Cerebellar nuclear complex (tissue), 1 donor: Measurements from ENCODE around the gene PCDHGA9.
"Not testable (repeated sequence)": the region's sequence is repeated elsewhere in the genome, so short reads cannot be mapped to it uniquely, and the experiment has no call there.

Source experiments
- DNase-seq, 2 experiments: peaks; one replicate each; lab custom pipeline; 2025; lab: John Stamatoyannopoulos, UW

Gene PCDHGA9

GRCh38 chr5:141414548-141415274, 12.1 kb downstream of the PCDHGA9 start:
- not testable (repeated sequence) for DNase-seq

DNA sequence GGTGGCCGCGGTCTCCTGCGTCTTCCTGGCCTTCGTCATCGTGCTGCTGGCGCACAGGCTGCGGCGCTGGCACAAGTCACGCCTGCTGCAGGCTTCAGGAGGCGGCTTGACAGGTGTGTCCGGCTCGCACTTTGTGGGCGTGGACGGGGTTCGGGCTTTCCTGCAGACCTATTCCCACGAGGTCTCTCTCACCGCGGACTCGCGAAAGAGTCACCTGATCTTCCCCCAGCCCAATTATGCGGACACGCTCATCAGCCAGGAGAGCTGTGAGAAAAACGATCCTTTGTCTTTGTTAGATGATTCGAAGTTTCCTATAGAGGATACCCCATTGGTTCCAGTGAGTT, 12.7 kb downstream of the PCDHGA9 start:
- DNase-seq = not testable (repeated sequence)

DNA sequence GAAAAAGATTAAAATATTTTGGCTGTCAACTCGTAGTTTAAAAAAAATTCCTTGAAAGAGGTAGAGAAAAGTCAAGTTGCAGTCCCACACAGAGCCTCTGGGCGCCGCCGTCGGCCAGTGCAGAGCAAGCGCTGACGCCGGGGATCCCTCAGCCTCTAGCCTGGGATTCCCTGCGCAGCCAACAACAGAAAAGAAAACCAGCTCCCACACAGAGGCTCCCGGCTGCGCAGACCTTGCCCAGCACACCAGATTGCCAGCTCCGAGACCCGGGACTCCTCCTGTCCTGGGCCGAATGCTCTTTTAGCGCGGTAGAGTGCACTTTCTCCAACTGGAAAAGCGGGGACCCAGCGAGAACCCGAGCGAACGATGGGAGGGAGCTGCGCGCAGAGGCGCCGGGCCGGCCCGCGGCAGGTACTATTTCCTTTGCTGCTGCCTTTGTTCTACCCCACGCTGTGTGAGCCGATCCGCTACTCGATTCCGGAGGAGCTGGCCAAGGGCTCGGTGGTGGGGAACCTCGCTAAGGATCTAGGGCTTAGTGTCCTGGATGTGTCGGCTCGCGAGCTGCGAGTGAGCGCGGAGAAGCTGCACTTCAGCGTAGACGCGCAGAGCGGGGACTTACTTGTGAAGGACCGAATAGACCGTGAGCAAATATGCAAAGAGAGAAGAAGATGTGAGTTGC, 15.1 kb downstream of the PCDHGA9 start, which contains the start of gene PCDHGB7:
Gene PCDHGB7 (plus strand): TSS at position 184 of the 679 bp plus-strand sequence. CDS start 183 bp downstream, at position 367.
- DNase-seq = not testable (repeated sequence)

- DNase-seq = no peak
Measured at GRCh38 chr5:141419074-141419880, 16.7 kb downstream of the PCDHGA9 start.

- no peak for DNase-seq
Measured at GRCh38 chr5:141420855-141421488, 18.4 kb downstream of the PCDHGA9 start, which contains the start of gene PCDHGA11. Gene PCDHGA11 (plus strand): TSS chr5:141421051. CDS start chr5:141421228, 177 bp downstream.

- DNase-seq = no peak
Measured at GRCh38 chr5:141421489-141421855, 18.9 kb downstream of the PCDHGA9 start.

DNA sequence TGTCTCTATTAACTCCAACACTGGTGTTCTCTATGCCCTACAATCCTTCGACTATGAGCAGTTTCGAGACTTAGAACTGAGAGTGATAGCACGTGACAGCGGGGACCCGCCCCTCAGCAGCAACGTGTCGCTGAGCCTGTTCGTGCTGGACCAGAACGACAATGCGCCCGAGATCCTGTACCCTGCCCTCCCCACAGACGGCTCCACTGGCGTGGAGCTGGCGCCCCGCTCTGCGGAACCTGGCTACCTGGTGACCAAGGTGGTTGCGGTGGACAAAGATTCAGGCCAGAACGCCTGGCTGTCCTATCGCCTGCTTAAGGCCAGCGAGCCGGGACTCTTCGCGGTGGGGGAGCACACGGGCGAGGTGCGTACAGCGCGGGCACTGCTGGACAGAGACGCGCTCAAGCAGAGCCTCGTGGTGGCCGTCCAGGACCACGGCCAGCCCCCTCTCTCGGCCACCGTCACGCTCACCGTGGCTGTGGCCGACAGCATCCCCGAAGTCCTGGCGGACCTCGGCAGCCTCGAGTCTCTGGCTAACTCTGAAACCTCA, 20.2 kb downstream of the PCDHGA9 start:
- no peak for DNase-seq

DNA sequence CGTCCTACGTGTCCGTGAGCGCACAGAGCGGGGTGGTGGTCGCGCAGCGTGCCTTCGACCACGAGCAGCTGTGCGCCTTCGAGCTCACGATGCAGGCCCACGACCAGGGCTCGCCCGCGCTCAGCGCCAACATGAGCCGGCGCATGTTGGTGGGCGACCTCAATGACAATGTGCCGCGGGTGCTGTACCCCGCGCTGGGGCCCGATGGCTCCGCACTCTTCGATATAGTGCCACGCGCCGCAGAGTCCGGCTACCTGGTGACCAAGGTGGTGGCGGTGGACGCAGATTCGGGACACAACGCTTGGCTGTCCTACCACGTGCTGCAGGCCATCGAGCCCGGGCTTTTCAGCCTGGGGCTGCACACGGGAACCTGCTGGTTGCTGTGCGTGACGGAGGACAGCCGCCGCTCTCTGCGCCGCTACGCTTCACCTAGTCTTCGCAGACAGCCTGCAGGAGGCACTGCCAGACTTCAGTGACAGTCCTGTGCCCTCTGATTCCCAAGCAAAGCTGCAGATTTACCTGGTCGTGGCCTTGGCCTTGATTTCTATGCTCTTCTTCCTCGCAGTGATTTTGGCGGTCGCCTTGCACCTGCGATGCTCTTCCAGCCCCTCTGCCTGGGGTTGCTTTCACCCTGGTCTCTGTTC, 25.3 kb downstream of the PCDHGA9 start:
- no peak for DNase-seq

- no peak for DNase-seq
Measured at GRCh38 chr5:141430332-141431113, 27.9 kb downstream of the PCDHGA9 start, which contains the start of gene PCDHGA12. Gene PCDHGA12 (plus strand): TSS chr5:141430507. CDS start chr5:141430760, 253 bp downstream.

- DNase-seq = no peak
Measured at GRCh38 chr5:141431286-141431685, 28.7 kb downstream of the PCDHGA9 start.

DNA sequence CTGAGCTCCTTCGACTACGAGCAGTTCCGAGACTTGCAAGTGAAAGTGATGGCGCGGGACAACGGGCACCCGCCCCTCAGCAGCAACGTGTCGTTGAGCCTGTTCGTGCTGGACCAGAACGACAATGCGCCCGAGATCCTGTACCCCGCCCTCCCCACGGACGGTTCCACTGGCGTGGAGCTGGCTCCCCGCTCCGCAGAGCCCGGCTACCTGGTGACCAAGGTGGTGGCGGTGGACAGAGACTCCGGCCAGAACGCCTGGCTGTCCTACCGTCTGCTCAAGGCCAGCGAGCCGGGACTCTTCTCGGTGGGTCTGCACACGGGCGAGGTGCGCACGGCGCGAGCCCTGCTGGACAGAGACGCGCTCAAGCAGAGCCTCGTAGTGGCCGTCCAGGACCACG, 29.7 kb downstream of the PCDHGA9 start:
- DNase-seq = not testable (repeated sequence)

GRCh38 chr5:141432726-141433125, 30.1 kb downstream of the PCDHGA9 start:
- not testable (repeated sequence) for DNase-seq

GRCh38 chr5:141434006-141434405, 31.4 kb downstream of the PCDHGA9 start:
- no peak for DNase-seq

DNA sequence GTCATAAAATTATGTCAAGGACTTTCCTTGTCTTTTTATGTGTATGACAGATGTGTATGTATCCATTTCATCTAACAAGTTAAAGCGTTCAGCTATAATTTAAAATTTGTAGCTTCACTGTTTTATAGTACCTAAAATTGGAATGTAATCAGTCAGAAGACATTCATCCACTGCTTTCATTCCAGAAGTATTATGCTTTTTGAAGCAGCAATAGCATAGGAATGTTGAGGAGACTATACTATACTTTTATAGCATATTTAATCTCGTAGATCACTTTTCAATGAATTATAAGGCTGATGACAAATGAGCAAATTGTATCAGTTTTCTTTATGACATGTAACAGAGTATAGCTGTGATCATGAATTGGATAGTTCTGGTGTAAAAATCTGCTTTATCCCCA, 34.6 kb downstream of the PCDHGA9 start:
- DNase-seq = no peak

DNA sequence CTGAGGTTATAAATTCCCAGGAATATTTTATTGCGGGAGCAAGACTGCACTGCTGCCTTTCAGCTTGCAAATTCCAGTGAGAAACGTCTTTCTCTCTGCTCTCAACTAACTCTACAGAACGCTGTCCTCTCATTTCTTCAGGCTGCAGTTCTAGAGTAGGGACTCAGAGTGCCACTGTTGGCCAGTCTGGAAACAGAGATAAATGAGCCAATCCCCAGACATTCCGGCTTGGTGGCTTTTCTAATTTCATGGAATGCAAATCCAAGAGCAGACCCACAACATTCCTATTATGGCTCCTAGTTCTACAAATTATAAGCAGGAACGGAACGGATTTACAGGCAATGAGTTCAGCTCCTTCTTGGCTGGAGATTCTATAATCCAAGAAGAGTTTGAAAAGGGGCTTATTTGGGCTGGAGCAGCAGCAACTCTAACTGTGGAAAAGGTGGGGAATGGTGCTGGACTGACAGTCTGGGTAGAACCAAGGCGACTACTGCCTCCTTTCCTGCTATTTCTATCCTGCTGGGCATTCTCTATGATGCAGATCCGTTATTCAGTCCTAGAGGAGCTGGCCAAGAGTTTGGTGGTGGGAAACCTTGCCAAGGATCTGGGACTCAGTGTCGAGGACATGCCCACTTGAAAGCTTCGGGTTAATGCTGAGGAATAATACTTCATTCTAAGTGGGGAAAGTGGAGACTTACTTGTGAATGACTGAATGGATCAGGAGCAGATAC, 37.0 kb downstream of the PCDHGA9 start:
- DNase-seq = no peak

DNA sequence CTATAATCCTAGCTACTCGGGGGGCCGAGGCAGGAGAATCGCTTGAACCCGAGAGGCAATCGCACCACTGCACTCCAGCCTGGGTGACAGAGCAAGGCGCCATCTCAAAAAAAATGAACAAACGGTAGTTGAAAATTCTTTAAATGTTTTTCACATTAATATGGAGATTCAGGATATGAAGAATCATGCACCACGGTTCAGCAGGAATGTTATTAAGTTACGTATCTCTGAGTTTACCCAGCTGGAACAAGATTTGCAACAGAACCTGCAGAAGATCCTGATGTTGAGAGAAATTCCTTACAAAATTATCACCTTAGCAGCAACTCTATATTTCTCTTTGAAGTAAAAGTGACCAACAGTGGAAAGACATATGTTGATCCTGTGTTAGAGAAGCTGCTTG, 37.8 kb downstream of the PCDHGA9 start:
- no peak for DNase-seq

DNA sequence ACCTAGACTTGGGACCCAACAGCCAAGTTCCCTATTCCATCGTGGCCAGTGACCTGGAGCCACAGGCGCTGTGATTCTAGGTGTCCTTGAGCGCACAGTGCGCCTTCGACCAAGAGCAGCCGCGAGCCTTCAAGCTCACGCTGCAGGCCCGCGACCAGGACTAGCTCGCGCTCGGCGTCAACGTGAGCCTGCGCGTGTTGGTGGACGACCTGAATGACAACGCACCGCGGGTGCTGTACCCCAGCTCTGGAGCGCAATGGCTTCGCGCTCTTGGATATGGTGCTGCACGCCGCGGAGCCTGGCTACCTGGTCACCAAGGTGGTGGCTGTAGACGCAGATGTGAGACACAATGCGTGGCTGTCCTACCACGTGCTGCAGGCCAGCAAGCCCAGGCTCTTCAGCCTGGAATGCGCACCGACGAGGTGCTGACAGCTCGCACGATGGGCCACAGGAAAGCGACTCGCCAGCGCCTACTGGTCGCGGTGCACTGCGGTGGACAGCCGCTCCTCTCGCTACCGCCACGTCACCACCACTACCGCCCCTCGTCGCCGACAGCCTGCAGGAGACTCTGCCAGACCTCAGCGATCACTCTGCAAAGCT, 39.1 kb downstream of the PCDHGA9 start:
- no peak for DNase-seq
